NCI-H82 treated with DMSO at 0.1 percent for 48 hours (cell line): ENCODE data around the gene GBA3.

ENCODE experiments used
- DNase-seq: peaks from one replicate; lab custom pipeline; 2025; ENCODE audit not compliant: unreplicated experiment; lab: John Stamatoyannopoulos, UW

Gene GBA3

DNA sequence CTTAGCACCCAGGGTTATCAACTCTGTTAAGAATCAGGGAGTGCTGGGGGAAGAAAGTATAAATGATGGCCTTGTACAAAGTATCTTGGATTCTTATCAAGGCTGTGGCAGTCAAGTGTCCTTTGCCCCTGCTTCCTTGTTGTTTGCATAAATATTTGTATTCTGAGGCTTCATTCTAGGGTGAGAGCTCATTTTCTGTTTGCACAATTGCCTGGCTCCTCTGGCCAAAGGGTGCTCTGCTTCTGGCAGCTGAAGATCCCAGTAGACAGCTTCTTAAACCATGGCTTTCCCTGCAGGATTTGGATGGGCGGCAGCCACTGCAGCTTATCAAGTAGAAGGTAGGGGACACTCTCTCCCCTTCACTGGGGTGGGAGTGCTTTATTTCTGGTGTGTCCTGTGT lies at the start of gene GBA3:
Gene GBA3, plus strand, starts transcription at position 202 of the 400 bp plus-strand sequence.
- DNase-seq, result no peak

DNA sequence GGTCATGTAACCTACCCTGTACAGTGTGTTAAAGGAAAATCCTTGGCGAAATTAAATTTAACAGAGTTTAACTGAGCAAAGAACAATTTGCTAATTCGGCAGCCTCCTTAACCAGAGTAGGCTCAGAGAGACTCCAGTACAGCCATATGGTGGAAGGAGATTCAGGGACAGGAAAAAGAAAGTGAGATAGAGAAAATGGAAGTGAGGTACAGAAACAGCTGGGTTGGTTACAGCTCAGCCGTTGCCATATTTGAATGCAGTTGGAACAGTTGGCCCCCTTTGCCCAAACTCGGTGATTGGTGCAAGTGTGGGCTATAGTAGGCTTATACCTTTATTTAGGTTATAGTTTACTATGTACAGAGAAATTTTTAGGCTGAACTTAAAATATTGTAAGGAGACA lies 48.8 kb upstream of the GBA3 start:
- no peak for DNase-seq

DNA sequence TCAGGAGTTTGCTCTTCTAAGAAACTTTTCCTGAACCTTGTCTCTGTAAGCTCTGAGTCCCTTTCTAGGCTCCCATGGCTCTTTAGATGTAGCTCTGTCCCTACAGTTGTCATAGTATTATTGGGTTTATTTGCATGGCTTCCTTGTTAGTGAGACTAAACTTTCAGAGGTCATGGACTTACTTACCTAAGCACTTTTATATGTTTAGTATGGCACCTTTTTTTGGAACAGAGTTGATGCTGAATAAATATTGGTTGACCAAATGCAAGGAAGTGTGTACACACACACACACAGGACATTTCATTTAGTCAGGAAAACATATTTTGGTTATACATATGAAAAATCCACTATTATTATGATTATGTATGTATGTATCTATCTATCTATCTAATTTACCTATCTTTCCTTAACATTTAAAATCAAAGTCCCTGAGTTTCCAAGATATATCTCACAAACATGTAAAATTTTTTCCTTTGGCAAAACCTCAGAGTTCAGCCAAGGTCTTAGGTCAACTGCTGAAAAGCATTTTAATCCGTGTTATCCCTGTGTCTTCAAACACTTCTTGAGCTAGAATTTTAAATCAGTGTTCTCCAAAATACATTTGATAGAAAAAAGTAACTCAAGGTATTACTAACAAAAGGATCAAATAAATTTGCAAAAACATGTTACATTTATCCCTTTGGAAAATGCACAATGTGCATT lies 47.1 kb upstream of the GBA3 start:
- no peak for DNase-seq

DNA sequence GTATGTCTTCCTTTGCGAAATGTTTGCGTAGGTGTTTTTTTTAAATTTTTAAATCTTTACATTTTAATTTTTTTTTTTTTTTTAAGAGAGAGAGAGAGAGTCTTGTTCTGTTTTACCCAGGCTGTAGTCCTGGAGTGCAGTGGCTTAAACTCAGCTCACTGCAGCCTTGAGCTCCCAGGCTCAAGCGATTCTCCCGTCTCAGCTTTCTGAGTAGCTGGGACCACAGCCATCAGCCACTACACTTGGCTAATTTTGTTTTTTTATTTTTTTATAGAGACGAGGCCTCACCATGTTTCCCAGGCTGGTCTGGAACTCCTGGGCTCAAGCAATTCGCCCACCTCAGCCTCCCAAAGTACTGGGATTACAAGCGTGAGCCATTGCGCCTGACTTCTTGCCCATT lies 43.7 kb upstream of the GBA3 start:
- no peak for DNase-seq

DNA sequence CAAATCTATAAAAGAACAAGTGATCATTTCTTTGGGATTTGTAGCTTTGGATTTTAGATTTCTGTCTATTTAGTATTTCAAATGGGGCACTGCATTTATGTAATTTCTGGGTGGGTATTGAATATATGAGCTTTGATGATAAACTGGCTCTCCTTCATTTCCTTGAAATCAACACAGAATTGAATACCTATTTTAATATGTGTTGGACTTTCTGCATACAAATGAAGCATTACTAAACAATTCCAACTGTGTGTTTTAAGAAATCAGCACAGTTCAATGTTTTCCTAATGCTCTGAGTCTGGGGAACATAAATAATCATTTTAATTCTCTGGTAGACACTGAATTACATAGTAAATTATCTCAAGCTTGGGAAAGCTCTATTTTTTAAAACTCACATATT lies 42.0 kb upstream of the GBA3 start:
- no peak for DNase-seq

DNA sequence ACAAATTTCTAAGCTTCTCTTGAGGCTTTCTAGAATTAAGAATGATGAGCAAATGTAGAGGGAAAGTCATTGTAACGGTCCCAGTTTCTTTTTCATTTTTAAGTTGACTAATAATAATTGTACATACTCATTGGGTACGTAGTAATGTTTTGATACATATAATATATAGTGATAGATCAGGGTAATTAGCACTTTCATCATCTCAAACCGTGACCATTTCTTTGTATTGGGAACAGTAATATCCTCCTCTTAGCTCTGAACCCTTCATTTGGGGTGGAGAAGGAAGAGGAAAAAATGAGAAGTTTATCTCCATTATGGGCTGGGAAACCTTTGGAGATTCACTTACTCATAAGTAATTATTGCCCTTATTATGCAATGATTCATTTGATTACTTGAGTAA lies 39.0 kb upstream of the GBA3 start:
- DNase-seq, result no peak

DNA sequence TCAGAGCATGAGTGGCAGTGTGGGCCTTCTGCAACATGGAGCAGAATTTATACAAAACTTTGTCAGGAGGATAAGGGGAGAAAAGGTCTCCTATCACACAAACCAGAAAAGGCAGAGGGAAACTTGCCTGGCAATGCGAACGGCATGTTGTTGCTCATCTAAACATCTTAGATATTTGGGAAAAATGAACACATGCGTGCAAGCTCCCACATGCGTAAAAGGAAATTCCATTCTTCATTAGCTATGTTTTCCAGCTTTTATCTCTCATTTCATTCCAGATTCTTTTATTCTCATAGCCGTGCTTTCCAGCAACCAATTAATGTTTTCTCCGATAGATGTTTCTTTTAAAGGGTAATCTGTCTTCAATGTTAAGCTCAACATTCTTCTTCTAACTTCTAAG lies 31.3 kb upstream of the GBA3 start:
- no peak for DNase-seq

DNA sequence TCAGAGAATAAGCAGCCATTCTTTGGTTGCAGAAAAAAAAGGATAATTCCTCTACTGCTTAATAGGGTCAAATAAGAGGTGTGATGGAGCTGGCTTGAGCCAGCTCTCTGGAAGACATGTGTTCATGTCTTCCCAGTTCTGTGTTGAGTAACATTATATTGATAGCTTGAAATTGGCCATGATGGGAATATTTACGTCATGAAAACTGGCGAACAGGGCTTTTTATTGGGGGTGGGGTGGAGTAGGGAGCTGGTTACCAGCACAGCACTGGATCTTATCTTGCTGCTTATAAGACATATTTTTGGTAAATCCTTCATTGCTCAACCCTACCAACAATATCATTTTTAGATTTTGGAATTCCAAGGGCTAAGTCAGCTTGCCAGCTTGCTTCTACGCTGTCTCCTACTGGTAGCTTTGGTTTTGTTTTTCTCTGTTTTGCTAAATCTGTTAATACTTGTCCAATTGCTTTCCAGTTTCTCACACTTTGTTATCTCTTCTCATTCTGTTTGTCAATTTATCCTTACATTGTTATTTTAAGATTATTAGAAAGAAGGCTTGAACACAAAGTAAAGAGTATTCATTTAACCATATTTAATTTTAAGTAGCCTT lies 25.3 kb upstream of the GBA3 start:
- no peak for DNase-seq

DNA sequence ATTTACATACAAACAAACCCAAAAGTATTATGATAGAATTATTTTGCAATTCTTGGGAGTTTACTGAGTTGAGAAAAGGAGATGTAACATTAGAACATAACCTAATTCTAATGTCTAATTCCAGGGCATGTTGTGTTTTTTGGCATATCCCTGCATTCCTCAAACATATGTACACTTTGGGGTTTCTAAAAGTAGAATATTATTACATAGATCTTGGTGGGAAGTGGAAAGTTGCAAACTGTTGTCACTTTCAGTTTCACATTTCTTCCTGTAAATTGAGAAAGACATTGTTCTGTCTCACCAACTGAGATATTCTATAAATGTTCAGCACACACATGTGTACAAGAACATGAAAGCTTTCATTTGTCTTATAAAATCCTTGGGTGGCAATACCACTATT lies 24.4 kb upstream of the GBA3 start:
- DNase-seq, result no peak

DNA sequence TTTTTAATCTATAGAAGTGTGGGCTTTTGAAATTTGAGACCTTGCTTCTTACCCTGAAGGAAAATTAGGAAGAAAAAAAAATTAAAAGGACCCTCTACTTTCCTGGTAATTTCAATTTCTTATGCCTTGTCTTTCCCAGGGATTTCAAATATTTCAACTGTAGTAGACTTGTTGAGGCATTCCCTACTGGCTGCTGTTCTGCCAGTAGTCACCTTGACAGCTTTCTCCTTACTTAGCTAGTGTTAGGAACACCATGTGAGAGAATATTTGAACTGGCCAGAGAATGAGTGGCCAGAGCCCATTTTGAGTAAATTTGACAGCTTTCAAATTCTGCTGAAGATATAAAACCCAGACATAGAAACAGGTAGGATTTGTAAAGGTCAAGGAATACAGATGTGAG lies 24.0 kb upstream of the GBA3 start:
- DNase-seq, result no peak

DNA sequence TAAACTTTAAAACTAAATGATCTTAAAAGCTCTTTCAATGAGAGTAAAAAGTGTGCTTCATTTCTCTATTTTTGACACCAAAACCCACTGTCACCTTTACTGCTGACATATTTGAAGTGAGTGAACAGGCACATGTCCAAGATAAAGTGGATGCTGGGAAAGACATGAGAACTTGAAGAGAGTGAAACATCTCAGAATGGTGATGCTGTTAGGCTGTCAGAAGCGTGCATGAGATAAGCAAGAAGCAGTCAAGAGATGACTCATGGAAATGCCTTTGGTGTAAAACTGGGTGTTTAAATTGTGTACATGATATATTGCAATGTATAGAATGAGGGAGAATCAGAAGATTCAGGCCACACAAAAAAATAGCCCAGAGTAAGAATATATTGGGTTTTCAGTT lies 21.8 kb upstream of the GBA3 start:
- no peak for DNase-seq

DNA sequence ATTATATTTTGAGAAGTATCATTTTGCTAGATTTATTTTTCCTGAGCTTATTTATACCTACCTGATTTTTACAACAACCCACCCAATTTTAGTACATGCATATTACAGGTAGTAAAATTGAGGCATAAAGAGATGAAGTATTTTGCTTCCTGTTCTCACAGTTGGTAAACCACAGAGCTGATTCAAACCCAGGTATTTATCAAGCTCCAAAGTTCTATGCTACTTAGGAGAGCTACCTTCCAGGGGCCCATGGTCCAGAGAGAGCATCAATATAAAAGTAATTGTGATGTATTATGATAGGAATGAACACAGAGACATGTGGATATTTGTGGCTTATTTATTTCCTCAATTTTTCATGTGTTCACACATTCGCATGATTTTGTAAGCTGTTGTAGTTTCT lies 20.2 kb upstream of the GBA3 start:
- DNase-seq, result no peak

DNA sequence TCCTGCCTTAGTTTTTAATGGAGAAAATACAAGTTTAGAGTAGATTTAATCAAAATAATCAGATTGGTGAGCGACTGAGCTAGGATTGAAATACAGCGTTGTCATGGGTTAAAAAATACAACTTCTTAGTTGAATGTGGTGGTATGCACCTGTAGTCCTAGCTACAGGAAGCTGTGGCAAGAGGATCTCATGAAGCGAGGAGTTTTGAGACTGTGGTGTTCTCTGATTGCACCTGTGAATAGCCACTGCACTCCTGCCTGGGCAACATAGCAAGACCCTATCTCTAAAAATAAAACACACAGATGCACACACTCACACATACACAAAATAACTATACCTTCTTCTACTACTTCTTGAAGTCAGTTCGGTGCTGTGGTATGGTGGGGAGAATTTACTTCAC lies 19.8 kb upstream of the GBA3 start:
- DNase-seq, result no peak

DNA sequence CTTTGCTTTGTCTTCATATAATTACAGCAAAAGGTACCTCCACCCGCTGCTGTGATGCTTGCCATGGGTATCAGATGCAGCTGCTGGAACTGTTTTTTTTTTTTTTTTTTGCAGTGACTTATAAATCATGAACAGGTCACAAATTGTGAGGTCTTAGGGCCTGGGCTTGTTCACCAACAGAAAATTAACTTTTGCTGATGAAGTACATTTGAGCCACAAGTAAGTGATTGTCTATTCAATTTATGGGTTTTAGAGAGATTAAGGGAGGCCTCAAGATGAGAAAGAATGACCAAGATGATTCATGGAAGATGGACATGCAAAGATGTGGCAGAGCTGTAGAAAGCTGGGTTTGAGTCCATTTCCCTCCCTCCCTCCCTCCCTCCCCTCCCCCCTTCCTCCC lies 18.0 kb upstream of the GBA3 start:
- DNase-seq, result no peak

DNA sequence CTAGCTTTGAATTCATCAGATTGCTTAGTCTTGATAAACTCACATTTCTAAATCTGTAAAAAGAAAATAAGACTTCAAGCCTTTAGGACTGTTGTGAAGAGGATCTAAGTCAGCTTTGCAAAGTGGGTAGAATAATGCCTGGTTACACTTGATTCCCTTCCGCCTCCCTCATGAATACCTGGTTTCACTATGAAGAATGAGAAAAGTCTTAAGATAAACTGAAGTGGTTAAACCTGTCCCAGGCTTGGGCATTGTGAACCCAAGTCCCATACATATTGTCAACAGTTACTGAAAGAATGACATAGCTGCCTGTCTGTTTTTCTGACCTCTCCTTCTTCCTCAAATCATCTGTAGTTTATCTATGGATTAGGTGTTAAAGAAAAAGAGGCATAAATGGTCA lies 16.7 kb upstream of the GBA3 start:
- DNase-seq, result no peak

DNA sequence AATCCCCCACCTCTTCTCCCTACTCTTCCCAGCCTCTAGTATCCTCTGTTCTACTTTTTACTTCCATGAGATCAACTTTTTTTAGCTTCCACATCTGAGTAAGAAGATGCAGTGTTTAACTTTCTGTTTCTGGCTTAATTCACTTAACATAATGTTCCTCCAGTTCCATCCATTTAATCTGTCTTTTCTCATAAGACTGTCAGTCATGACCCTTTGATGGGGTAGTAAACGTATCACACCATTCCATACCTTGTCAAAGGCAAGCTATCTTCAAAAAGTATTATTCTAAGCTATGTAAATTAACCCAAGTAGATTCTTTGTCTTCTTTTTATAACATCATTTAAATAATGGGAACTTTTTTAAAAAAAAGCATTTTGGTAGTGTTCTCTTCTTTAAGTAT lies 15.0 kb upstream of the GBA3 start:
- DNase-seq, result no peak

DNA sequence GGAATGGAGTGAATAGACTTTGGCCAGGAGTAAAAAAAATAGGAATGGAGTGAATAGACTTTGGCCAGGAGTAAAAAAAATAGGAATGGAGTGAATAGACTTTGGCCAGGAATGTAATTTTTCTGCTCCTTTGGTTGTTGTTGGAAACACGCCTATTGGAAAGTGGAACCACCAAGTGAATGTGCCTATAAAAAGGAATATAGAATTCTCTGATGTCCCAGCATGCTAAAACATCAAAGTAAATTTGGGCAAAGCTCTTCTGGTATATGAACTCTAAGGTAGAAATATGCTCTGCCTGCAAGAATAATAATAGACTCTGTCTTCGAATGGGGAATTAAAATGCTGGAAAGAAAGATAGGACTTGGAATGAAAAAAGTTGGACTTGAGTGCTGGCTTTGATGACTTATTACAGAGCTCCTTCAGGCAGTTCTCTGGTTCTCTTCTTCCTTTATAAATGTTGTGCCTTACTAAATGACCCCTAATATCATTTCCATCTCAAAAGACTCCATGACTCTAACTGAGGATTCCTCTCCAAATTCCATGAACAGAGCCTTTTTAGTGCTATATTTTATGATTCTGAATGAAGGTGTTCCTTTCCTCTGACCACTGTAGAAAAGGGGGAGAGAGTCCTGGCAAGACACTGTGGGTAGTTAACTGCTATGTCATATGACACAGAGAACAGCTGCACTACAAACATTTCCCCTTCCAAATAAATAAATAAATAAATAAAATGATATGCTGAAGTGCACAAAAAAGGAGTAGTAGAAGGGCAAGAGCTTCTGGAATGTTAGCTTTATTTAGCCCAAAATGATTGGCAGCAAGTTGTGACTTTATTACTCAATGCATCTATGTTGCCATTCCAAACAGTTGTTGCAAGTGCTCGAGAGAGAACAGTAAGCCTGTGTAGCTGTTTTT lies 13.5 kb upstream of the GBA3 start:
- DNase-seq, result no peak

DNA sequence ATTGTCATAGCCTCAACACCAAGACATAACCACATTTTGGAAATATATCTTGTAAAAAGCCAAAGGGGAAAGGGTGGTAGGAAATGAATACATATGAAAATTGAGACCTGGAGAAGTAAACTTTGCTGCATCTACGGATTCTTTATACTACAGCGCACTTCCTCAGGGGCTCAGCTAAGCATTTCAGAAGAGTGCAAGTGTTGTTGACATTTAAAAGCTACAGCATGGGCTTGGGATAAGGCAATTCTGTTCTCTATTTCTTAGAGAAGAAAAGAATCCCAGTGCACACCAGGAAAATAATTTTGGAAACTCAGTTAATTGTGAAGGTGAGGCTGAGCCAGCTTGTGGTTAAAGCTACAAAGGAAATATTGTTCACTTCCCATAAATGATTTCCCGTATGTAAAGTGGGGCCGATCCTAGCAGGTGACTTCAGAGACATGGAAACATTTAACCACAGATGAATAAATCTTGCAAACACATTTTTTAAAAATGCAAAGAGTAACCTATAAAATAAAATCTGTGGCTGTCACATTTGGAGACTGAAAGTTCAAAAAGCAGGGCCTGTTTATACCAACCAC lies 12.6 kb upstream of the GBA3 start:
- no peak for DNase-seq

DNA sequence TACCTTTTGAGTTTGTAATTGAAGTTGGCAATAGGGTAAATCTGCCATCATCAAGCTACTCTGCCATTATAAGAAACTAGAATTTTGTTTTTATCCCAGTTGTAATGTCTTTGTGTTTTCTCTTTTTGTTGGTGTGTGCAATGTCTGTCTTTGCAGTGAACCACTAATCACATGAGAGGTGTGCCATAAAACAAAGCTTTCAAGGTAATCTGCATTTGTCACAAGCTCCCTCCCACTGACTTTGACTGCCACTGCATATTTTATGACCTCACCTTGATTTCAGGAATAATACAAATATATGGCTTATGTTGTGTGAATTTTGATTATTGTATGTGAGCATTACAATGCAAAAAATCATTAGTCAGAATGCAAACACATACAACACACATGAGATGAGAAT lies 9.0 kb upstream of the GBA3 start:
- no peak for DNase-seq

DNA sequence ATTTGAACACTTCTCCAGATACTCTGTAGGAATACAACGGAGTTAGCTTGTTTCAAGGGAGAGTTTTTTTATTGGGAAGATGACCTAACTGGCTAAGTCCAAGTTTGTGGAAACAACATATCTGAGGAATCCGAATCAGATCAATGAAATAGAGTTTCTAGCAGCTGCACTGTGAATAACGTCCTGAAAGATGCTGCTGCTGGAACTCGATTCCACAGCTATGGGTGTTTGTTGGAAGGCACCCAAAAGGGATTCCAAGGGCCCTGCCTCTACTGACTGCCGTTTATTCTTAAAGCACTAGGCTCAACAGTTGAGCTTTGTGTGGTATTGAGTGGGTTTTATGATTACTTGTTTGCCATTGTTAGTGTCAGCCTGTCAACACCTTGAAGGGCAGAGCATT lies 6.6 kb upstream of the GBA3 start:
- DNase-seq, result no peak

DNA sequence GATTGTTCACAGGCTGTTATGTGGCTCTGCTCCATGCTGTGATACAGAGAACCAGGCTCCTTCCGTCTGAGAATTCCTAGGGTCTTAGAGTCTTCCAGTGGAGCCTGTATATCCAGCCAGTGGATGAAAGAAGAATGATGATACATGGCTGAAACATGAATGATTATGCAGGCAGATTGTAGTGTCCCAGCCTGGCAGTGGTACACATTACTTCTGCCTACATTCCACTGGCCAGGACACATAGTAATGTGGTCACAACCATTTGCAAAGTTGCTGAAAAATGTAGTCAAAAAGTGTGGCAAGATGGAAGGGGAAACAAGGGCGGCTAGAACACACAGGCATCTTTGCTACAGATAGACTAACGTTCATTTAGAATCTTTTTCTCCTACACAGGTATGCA lies 4.5 kb upstream of the GBA3 start:
- no peak for DNase-seq

DNA sequence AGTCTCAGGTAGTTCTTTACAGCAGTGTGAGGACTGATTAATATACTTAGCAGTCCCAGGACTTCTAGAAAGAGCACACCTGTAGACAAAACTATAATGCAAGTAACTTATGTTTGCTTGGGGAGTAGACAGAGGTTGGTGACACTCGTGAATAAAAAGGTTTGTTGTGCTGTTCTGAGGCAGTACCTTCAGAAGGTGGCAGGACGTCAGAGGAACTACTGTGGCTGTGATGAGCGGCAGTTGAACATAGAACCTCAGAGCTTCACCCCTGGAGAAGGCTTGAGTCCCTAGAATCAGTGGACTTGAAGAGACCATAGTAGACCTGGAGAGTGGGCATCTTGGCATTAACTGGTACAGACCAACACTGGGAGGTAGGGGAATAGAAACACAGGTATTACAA lies 3.3 kb upstream of the GBA3 start:
- DNase-seq, result no peak
